ENCODE results near the gene ZP1. TPM values are rescaled to one million over a fixed set of nuclear protein-coding genes. Genes with fewer than 3 reads are reported as not detected.

ZP1 gene
- total and polyA plus RNA-seq, 2 experiments from 2014 or later, result not detected

GRCh38 chr11:60919956-60920355 is 52.6 kb downstream of the ZP1 start (continued):
- TF ChIP-seq, protein P1, sequence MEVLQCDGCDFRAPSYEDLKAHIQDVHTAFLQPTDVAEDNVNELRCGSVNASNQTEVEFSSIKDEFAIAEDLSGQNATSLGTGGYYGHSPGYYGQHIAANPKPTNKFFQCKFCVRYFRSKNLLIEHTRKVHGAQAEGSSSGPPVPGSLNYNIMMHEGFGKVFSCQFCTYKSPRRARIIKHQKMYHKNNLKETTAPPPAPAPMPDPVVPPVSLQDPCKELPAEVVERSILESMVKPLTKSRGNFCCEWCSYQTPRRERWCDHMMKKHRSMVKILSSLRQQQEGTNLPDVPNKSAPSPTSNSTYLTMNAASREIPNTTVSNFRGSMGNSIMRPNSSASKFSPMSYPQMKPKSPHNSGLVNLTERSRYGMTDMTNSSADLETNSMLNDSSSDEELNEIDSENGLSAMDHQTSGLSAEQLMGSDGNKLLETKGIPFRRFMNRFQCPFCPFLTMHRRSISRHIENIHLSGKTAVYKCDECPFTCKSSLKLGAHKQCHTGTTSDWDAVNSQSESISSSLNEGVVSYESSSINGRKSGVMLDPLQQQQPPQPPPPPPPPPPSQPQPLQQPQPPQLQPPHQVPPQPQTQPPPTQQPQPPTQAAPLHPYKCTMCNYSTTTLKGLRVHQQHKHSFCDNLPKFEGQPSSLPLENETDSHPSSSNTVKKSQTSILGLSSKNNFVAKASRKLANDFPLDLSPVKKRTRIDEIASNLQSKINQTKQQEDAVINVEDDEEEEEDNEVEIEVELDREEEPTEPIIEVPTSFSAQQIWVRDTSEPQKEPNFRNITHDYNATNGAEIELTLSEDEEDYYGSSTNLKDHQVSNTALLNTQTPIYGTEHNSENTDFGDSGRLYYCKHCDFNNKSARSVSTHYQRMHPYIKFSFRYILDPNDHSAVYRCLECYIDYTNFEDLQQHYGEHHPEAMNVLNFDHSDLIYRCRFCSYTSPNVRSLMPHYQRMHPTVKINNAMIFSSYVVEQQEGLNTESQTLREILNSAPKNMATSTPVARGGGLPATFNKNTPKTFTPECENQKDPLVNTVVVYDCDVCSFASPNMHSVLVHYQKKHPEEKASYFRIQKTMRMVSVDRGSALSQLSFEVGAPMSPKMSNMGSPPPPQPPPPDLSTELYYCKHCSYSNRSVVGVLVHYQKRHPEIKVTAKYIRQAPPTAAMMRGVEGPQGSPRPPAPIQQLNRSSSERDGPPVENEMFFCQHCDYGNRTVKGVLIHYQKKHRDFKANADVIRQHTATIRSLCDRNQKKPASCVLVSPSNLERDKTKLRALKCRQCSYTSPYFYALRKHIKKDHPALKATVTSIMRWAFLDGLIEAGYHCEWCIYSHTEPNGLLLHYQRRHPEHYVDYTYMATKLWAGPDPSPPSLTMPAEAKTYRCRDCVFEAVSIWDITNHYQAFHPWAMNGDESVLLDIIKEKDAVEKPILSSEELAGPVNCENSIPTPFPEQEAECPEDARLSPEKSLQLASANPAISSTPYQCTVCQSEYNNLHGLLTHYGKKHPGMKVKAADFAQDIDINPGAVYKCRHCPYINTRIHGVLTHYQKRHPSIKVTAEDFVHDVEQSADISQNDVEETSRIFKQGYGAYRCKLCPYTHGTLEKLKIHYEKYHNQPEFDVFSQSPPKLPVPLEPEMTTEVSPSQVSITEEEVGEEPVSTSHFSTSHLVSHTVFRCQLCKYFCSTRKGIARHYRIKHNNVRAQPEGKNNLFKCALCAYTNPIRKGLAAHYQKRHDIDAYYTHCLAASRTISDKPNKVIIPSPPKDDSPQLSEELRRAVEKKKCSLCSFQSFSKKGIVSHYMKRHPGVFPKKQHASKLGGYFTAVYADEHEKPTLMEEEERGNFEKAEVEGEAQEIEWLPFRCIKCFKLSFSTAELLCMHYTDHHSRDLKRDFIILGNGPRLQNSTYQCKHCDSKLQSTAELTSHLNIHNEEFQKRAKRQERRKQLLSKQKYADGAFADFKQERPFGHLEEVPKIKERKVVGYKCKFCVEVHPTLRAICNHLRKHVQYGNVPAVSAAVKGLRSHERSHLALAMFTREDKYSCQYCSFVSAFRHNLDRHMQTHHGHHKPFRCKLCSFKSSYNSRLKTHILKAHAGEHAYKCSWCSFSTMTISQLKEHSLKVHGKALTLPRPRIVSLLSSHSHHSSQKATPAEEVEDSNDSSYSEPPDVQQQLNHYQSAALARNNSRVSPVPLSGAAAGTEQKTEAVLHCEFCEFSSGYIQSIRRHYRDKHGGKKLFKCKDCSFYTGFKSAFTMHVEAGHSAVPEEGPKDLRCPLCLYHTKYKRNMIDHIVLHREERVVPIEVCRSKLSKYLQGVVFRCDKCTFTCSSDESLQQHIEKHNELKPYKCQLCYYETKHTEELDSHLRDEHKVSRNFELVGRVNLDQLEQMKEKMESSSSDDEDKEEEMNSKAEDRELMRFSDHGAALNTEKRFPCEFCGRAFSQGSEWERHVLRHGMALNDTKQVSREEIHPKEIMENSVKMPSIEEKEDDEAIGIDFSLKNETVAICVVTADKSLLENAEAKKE (CRISPR knock-in tag; IDR thresholded peaks at IDR 0.05), result no peak
- TF ChIP-seq ZNF114 (CRISPR knock-in tag; IDR thresholded peaks at IDR 0.05), result no peak
- no peak for TF ChIP-seq ETS1 (IDR thresholded peaks at IDR 0.05)
- TF ChIP-seq EZH2phosphoT487 (IDR thresholded peaks at IDR 0.05; ENCODE audit: unreplicated experiment), result no peak
- no peak for TF ChIP-seq EZH2 (IDR thresholded peaks at IDR 0.05; ENCODE audit: low read depth, unreplicated experiment)

- H2AFZ ChIP-seq, result no peak overlapping the region
- H3F3A ChIP-seq (replicated peaks; ENCODE audit: low read depth), result no peaks in the 10 kb centered on the region
- peaks cover 14% of the 10 kb centered on the region; the same call in 1 of the 2 replicates for H4K20me1 ChIP-seq (replicated peaks; ENCODE audit: insufficient read depth)
- DNase-seq (ENCODE audit: low spot score) (no peak), ATAC-seq (no peak)
- peaks cover 29% of the 10 kb centered on the region for H3K79me2 ChIP-seq (replicated peaks; ENCODE audit: insufficient read depth)
- Mint-ChIP-seq H3K4me1 (peaks cover 32% of the 10 kb centered on the region), H3K4me3 (no peak overlapping the region), H3K27ac (no peak overlapping the region), H3K36me3 (ENCODE audit: low read depth) (peaks cover 38% of the 10 kb centered on the region), H3K9me3 (no peaks in the 10 kb centered on the region; the same call in 2 of the 3 replicates), H3K27me3 (ENCODE audit: insufficient read depth, low read depth, poor library complexity) (peaks cover 13% of the 10 kb centered on the region)
- no peaks in the 10 kb centered on the region for H3K36me3 ChIP-seq (ENCODE audit: insufficient read depth)
- no peak overlapping the region for H3K4me3 ChIP-seq
- H3K4me1 ChIP-seq (ENCODE audit: insufficient read depth), result peaks cover 21% of the 10 kb centered on the region
- H3K27me3 ChIP-seq (ENCODE audit: insufficient read depth), result peaks cover 10% of the 10 kb centered on the region; the same call in 1 of the 2 replicates
- TF ChIP-seq, protein P2, sequence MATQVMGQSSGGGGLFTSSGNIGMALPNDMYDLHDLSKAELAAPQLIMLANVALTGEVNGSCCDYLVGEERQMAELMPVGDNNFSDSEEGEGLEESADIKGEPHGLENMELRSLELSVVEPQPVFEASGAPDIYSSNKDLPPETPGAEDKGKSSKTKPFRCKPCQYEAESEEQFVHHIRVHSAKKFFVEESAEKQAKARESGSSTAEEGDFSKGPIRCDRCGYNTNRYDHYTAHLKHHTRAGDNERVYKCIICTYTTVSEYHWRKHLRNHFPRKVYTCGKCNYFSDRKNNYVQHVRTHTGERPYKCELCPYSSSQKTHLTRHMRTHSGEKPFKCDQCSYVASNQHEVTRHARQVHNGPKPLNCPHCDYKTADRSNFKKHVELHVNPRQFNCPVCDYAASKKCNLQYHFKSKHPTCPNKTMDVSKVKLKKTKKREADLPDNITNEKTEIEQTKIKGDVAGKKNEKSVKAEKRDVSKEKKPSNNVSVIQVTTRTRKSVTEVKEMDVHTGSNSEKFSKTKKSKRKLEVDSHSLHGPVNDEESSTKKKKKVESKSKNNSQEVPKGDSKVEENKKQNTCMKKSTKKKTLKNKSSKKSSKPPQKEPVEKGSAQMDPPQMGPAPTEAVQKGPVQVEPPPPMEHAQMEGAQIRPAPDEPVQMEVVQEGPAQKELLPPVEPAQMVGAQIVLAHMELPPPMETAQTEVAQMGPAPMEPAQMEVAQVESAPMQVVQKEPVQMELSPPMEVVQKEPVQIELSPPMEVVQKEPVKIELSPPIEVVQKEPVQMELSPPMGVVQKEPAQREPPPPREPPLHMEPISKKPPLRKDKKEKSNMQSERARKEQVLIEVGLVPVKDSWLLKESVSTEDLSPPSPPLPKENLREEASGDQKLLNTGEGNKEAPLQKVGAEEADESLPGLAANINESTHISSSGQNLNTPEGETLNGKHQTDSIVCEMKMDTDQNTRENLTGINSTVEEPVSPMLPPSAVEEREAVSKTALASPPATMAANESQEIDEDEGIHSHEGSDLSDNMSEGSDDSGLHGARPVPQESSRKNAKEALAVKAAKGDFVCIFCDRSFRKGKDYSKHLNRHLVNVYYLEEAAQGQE (IDR thresholded peaks at IDR 0.05; ENCODE audit: unreplicated experiment), result no peak
- TF ChIP-seq EZH2 (IDR thresholded peaks at IDR 0.05; ENCODE audit: low read depth, unreplicated experiment) (no peak), CREB1 (CRISPR knock-in tag; IDR thresholded peaks at IDR 0.05; ENCODE audit: low read depth) (no peak), POLR2AphosphoS5 (IDR thresholded peaks at IDR 0.05; ENCODE audit: low read depth) (no peak)
- no peak overlapping the region for H3K4me2 ChIP-seq
- H3K27ac ChIP-seq (ENCODE audit: low read depth), result no peak overlapping the region
- no peaks in the 10 kb centered on the region for H3K9me2 ChIP-seq (ENCODE audit: insufficient read depth)
Observed at GRCh38 chr11:60921259-60921658, 53.9 kb downstream of the ZP1 start.

All from GM23338 (cell line).